ENCODE measurements around the gene COQ10A. TPM values are rescaled to one million over a fixed set of nuclear protein-coding genes. Genes with fewer than 3 reads are reported as not detected.
"Not testable (repeated sequence)": the region's sequence is repeated elsewhere in the genome, so short reads cannot be mapped to it uniquely, and the experiment has no call there.

The COQ10A gene
- total and polyA plus RNA-seq, 9 of the 15 experiments (the other 6 are each of a cell fraction or from before 2014, with no cell fraction given) = 3.1 to 26.4 (median 12.7) TPM

GRCh38 chr12:56271031-56271430 lies 4.3 kb downstream of the COQ10A start (continued):
- TF ChIP-seq, protein P1, sequence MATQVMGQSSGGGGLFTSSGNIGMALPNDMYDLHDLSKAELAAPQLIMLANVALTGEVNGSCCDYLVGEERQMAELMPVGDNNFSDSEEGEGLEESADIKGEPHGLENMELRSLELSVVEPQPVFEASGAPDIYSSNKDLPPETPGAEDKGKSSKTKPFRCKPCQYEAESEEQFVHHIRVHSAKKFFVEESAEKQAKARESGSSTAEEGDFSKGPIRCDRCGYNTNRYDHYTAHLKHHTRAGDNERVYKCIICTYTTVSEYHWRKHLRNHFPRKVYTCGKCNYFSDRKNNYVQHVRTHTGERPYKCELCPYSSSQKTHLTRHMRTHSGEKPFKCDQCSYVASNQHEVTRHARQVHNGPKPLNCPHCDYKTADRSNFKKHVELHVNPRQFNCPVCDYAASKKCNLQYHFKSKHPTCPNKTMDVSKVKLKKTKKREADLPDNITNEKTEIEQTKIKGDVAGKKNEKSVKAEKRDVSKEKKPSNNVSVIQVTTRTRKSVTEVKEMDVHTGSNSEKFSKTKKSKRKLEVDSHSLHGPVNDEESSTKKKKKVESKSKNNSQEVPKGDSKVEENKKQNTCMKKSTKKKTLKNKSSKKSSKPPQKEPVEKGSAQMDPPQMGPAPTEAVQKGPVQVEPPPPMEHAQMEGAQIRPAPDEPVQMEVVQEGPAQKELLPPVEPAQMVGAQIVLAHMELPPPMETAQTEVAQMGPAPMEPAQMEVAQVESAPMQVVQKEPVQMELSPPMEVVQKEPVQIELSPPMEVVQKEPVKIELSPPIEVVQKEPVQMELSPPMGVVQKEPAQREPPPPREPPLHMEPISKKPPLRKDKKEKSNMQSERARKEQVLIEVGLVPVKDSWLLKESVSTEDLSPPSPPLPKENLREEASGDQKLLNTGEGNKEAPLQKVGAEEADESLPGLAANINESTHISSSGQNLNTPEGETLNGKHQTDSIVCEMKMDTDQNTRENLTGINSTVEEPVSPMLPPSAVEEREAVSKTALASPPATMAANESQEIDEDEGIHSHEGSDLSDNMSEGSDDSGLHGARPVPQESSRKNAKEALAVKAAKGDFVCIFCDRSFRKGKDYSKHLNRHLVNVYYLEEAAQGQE (IDR thresholded peaks at IDR 0.05; ENCODE audit: borderline replicate concordance) = peak; percentile 44; the same call in 1 of the 2 replicates
- TF ChIP-seq, protein P1 (CRISPR knock-in tag; IDR thresholded peaks at IDR 0.05; ENCODE audit: low read depth) = no peak
- TF ChIP-seq, protein P2, sequence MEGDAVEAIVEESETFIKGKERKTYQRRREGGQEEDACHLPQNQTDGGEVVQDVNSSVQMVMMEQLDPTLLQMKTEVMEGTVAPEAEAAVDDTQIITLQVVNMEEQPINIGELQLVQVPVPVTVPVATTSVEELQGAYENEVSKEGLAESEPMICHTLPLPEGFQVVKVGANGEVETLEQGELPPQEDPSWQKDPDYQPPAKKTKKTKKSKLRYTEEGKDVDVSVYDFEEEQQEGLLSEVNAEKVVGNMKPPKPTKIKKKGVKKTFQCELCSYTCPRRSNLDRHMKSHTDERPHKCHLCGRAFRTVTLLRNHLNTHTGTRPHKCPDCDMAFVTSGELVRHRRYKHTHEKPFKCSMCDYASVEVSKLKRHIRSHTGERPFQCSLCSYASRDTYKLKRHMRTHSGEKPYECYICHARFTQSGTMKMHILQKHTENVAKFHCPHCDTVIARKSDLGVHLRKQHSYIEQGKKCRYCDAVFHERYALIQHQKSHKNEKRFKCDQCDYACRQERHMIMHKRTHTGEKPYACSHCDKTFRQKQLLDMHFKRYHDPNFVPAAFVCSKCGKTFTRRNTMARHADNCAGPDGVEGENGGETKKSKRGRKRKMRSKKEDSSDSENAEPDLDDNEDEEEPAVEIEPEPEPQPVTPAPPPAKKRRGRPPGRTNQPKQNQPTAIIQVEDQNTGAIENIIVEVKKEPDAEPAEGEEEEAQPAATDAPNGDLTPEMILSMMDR (IDR thresholded peaks at IDR 0.05 in 2 of 3, conservative IDR thresholded peaks at IDR 0.05 in 1 of 3; ENCODE audit: insufficient read depth in 2 of 3, low read depth in 1 of 3, low read length in 3 of 3) = peak; percentile 63 to 69 (median 68)

DNA sequence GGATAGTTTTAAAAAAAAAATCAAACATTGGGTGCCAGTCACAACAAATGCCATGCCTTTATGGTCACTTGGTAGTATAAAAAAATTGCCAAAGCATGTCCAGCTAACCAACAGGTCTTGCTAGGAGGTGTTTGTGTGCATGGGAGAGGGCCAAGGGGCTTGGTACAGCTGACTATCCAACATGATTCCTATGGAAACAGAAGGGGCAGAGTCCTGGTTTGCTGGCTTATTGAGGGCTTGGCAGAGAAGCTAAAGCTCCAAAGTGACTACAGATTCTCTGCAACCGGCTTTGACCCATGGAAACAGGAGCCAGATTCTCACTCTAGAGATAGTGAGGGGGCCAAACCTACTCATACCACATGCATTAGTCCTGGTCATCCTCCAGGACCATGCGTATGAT lies 5.7 kb downstream of the COQ10A start:
- POLR2A ChIA-PET; CTCF ChIA-PET (ENCODE audit: low intra/inter-chr PET ratio): not testable (repeated sequence)

More for the DNA sequence above, 5.7 kb downstream of the COQ10A start:
- H3K4me1 ChIP-seq (replicated peaks in 1 of 2; ENCODE audit: control insufficient read depth in 2 of 2, insufficient read depth in 2 of 2, low read length in 2 of 2); H3K9ac ChIP-seq (ENCODE audit: insufficient read depth in 1 of 2, low read depth in 2 of 2, low read length in 2 of 2); FAIRE-seq; H4K20me1 ChIP-seq (replicated peaks; ENCODE audit: control insufficient read depth, insufficient read depth, low read length); ATAC-seq; DNase-seq (ENCODE audit: extremely low read depth in 1 of 4, low spot score in 3 of 4); in situ Hi-C loops (cut with MboI); H3K9me1 ChIP-seq (ENCODE audit: control insufficient read depth, insufficient read depth, low read length); H3K27me3 ChIP-seq (ENCODE audit: control insufficient read depth in 2 of 2, insufficient read depth in 2 of 2, low read length in 2 of 2); BruUV-seq (replicated peaks); intact Hi-C loops (cut with micrococcal nuclease); H3K79me2 ChIP-seq (ENCODE audit: control insufficient read depth, insufficient read depth, low read length); H3K4me2 ChIP-seq (ENCODE audit: insufficient read depth, low read length); H3K27ac ChIP-seq (ENCODE audit: extremely low read depth, low read depth, low read length); H2AFZ ChIP-seq (ENCODE audit: low read depth, low read length); H3K4me3 ChIP-seq; H3K9me3 ChIP-seq (replicated peaks; ENCODE audit: control insufficient read depth, insufficient read depth, low read depth, low read length): not testable (repeated sequence)
- WGBS (ENCODE audit: insufficient coverage, low coverage, missing lambda C conversion rate) = 88% methylated on average over 2 of the region's 2 CpGs
- peaks cover 76% of the 10 kb centered on the region for H3K36me3 ChIP-seq (ENCODE audit: control insufficient read depth, insufficient read depth, low read length)

Measured in K562 (cell line).